GM13977 (cell line): Measurements from ENCODE around the gene KRT33B.

Experiments used
- DNase-seq: peaks from one replicate; pipeline ENCODE4 v3.0.0; 2012; ENCODE audit warnings: low spot score
- in situ Hi-C: fragments of 300-500 bp; cut with MboI; formaldehyde crosslinking; loops from one replicate; pipeline ENCODE4 v1.12.0; 2022; ENCODE audit warnings: low sequenced_read_pairs, low pct_unique_long_range_greater_than_20kb, mixed read lengths, inconsistent platforms; ENCODE audit not compliant: unreplicated experiment
- TF ChIP-seq, protein P1 (sequence below): IDR thresholded peaks from 2 replicates; pipeline ENCODE4 v1.5.1; 2012; ENCODE audit warnings: mild to moderate bottlenecking, control low read depth; ENCODE audit not compliant: insufficient read depth; ENCODE audit errors: extremely low read depth, missing control alignments

KRT33B gene

GRCh38 chr17:41333098-41333497 is 36.5 kb downstream of the KRT33B start:
- DNase-seq, result no peak
- in situ Hi-C loops, result no loop called here
- TF ChIP-seq, protein P1, sequence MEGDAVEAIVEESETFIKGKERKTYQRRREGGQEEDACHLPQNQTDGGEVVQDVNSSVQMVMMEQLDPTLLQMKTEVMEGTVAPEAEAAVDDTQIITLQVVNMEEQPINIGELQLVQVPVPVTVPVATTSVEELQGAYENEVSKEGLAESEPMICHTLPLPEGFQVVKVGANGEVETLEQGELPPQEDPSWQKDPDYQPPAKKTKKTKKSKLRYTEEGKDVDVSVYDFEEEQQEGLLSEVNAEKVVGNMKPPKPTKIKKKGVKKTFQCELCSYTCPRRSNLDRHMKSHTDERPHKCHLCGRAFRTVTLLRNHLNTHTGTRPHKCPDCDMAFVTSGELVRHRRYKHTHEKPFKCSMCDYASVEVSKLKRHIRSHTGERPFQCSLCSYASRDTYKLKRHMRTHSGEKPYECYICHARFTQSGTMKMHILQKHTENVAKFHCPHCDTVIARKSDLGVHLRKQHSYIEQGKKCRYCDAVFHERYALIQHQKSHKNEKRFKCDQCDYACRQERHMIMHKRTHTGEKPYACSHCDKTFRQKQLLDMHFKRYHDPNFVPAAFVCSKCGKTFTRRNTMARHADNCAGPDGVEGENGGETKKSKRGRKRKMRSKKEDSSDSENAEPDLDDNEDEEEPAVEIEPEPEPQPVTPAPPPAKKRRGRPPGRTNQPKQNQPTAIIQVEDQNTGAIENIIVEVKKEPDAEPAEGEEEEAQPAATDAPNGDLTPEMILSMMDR, result no peak

GRCh38 chr17:41332239-41332638 is 37.4 kb downstream of the KRT33B start:
- no peak for DNase-seq
- TF ChIP-seq, protein P1, result no peak
- in situ Hi-C loops, result no loop called here

DNA sequence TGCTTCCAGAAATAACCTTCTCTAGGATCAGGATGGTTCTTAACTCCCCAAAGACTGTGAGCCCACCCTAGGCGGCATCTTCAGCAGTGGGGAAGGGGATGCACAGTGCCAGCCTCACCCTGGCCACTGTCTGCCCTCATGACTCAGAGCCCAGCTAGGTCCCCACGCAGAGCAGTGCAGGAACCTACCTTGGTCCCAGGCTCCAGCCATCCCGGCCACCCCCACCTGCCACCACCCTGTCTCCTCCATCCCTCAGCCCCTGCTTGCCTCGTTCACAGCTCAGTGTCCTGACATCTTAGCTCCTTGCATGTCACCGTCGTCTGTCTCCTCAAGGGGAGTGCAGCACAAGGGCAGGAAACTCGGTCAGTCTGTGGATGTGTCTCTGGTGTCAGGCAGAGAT is 38.0 kb downstream of the KRT33B start:
- TF ChIP-seq, protein P1, result no peak
- in situ Hi-C loops, result no loop called here
- DNase-seq, result no peak

- no peak for DNase-seq
- in situ Hi-C loops, result no loop called here
- TF ChIP-seq, protein P1, result peak; percentile 64
Observed at GRCh38 chr17:41329279-41329948, 40.2 kb downstream of the KRT33B start.

DNA sequence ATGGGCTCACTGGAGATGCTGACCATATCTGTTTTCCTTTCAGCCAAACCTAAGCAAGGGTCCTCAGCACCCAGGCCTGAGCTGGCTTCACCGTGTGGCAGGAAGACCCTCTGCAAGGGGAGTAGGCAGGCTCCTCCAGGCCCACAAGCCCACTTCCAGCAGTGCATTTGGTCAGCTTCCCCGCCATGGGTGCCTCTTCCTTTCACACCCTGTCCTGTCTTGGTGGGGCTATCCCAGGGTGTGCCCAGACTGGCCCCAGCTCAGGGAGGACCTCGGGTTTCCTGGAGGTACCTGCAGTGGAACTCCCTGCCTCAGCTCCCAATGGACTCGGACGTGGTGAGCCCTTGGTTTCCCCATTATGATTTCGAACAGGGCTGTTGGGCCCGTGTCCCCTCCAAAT is 41.4 kb downstream of the KRT33B start:
- in situ Hi-C loops, result no loop called here
- TF ChIP-seq, protein P1, result no peak

GRCh38 chr17:41327411-41328120 is 42.0 kb downstream of the KRT33B start:
- TF ChIP-seq, protein P1, result no peak
- in situ Hi-C loops, result no loop called here
- DNase-seq, result no peak

More for the DNA sequence above, 41.4 kb downstream of the KRT33B start:
- DNase-seq, result no peak
